SK-N-SH treated with all-trans-retinoic acid at 6 μM for 48 hours (cell line): Measurements from ENCODE around the gene TTC28.

Experiments used
- ATAC-seq: fragments of 200-7000 bp; cut with Tn5 transposase; 3 replicates; pipeline ENCODE4 v1.9.1; 2020; ENCODE audit warnings: mild to moderate bottlenecking, moderate library complexity
- ARNTL ChIP-seq: fragments of 450-650 bp; formaldehyde crosslinking; IDR thresholded peaks from 2 replicates; pipeline ENCODE4 v1.5.0; 2020; ENCODE audit warnings: low read depth, mild to moderate bottlenecking, moderate library complexity, borderline replicate concordance
- BACH2 ChIP-seq: fragments of 250-450 bp; sonication (Bioruptor Pico); IDR thresholded peaks from 2 replicates; pipeline ENCODE4 v1.9.0; 2021; ENCODE audit warnings: mild to moderate bottlenecking, borderline replicate concordance
- CSDC2 ChIP-seq: fragments of 250-450 bp; sonication (Bioruptor Pico); IDR thresholded peaks from 2 replicates; pipeline ENCODE4 v1.5.0; 2020; ENCODE audit warnings: mild to moderate bottlenecking, moderate library complexity
- CSRNP3 ChIP-seq: fragments of 250-450 bp; sonication (Bioruptor Pico); IDR thresholded peaks from 2 replicates; pipeline ENCODE4 v1.5.1; 2021; ENCODE audit warnings: mild to moderate bottlenecking, moderate library complexity
- ESRRG ChIP-seq: fragments of 250-450 bp; sonication (Bioruptor Pico); IDR thresholded peaks from 2 replicates; pipeline ENCODE4 v1.6.1; 2021; ENCODE audit warnings: mild to moderate bottlenecking
- ISL1 ChIP-seq: fragments of 250-450 bp; sonication (Bioruptor Pico); IDR thresholded peaks from 2 replicates; pipeline ENCODE4 v2.1.2; 2022; ENCODE audit warnings: mild to moderate bottlenecking, moderate library complexity
- OSR1 ChIP-seq: fragments of 250-450 bp; sonication (Bioruptor Pico); IDR thresholded peaks from 2 replicates; pipeline ENCODE4 v1.8.0; 2022; ENCODE audit warnings: moderate library complexity, mild to moderate bottlenecking, inconsistent platforms
- PPARA ChIP-seq: fragments of 250-450 bp; sonication (Bioruptor Pico); IDR thresholded peaks from 2 replicates; pipeline ENCODE4 v1.5.0; 2020; ENCODE audit warnings: mild to moderate bottlenecking, borderline replicate concordance
- RARB ChIP-seq: fragments of 250-450 bp; sonication (Bioruptor Pico); IDR thresholded peaks from 2 replicates; pipeline ENCODE4 v1.8.0; 2021; ENCODE audit warnings: mild to moderate bottlenecking, moderate library complexity
- TCF4 ChIP-seq: fragments of 250-450 bp; sonication (Bioruptor Pico); IDR thresholded peaks from 2 replicates; pipeline ENCODE4 v1.8.0; 2021; ENCODE audit warnings: mild to moderate bottlenecking, moderate library complexity, borderline replicate concordance
- TOX ChIP-seq: fragments of 250-450 bp; sonication (Bioruptor Pico); IDR thresholded peaks from 2 replicates; pipeline ENCODE4 v1.8.0; 2021; ENCODE audit warnings: mild to moderate bottlenecking, moderate library complexity, borderline replicate concordance
- ZC3H10 ChIP-seq: fragments of 250-450 bp; sonication (Bioruptor Pico); IDR thresholded peaks from 2 replicates; pipeline ENCODE4 v1.5.1; 2021; ENCODE audit warnings: mild to moderate bottlenecking, moderate library complexity
- ZNF565 ChIP-seq: fragments of 450-650 bp; formaldehyde crosslinking; conservative IDR thresholded peaks from 2 replicates; pipeline ENCODE4 v1.5.0; 2020; ENCODE audit warnings: low read depth, mild to moderate bottlenecking, moderate library complexity
- ZNF70 ChIP-seq: fragments of 450-650 bp; formaldehyde crosslinking; IDR thresholded peaks from 2 replicates; pipeline ENCODE4 v1.5.0; 2020; ENCODE audit warnings: mild to moderate bottlenecking, moderate library complexity
- ZNF8 ChIP-seq: fragments of 450-650 bp; formaldehyde crosslinking; IDR thresholded peaks from 2 replicates; pipeline ENCODE4 v1.5.0; 2020; ENCODE audit warnings: mild to moderate bottlenecking, moderate library complexity
- TF ChIP-seq, protein P1 (sequence below): fragments of 250-450 bp; sonication (Bioruptor Pico); IDR thresholded peaks from 2 replicates; pipeline ENCODE4 v1.8.0; 2021; ENCODE audit warnings: low read depth, mild to moderate bottlenecking, moderate library complexity, borderline replicate concordance
- TF ChIP-seq, protein P2 (sequence below): fragments of 250-450 bp; sonication (Bioruptor Pico); IDR thresholded peaks from 2 replicates; pipeline ENCODE4 v1.5.0; 2020; ENCODE audit warnings: mild to moderate bottlenecking, moderate library complexity
- TF ChIP-seq, protein P3 (sequence below): fragments of 250-450 bp; sonication (Bioruptor Pico); IDR thresholded peaks from 2 replicates; pipeline ENCODE4 v1.5.1; 2020; ENCODE audit warnings: low read depth, mild to moderate bottlenecking, moderate library complexity
- TF ChIP-seq, protein P4 (sequence below): fragments of 250-450 bp; sonication (Bioruptor Pico); IDR thresholded peaks from 2 replicates; pipeline ENCODE4 v1.8.0; 2020; ENCODE audit warnings: mild to moderate bottlenecking, moderate library complexity, borderline replicate concordance

The TTC28 gene

GRCh38 chr22:27993201-27993635 lies 686.4 kb downstream of the TTC28 start:
- no peak for ATAC-seq
- TF ChIP-seq ZNF70 (CRISPR knock-in tag) (no peak), TOX (CRISPR knock-in tag) (no peak), ESRRG (CRISPR knock-in tag) (no peak), CSDC2 (CRISPR knock-in tag) (no peak), ZNF8 (no peak), OSR1 (CRISPR knock-in tag) (no peak), ISL1 (CRISPR knock-in tag) (no peak), ZC3H10 (CRISPR knock-in tag) (no peak), ZNF565 (no peak), PPARA (CRISPR knock-in tag) (no peak)
- TF ChIP-seq, protein P1, sequence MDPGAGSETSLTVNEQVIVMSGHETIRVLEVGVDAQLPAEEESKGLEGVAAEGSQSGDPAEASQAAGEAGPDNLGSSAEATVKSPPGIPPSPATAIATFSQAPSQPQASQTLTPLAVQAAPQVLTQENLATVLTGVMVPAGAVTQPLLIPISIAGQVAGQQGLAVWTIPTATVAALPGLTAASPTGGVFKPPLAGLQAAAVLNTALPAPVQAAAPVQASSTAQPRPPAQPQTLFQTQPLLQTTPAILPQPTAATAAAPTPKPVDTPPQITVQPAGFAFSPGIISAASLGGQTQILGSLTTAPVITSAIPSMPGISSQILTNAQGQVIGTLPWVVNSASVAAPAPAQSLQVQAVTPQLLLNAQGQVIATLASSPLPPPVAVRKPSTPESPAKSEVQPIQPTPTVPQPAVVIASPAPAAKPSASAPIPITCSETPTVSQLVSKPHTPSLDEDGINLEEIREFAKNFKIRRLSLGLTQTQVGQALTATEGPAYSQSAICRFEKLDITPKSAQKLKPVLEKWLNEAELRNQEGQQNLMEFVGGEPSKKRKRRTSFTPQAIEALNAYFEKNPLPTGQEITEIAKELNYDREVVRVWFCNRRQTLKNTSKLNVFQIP (CRISPR knock-in tag) = no peak
- TF ChIP-seq, protein P2, sequence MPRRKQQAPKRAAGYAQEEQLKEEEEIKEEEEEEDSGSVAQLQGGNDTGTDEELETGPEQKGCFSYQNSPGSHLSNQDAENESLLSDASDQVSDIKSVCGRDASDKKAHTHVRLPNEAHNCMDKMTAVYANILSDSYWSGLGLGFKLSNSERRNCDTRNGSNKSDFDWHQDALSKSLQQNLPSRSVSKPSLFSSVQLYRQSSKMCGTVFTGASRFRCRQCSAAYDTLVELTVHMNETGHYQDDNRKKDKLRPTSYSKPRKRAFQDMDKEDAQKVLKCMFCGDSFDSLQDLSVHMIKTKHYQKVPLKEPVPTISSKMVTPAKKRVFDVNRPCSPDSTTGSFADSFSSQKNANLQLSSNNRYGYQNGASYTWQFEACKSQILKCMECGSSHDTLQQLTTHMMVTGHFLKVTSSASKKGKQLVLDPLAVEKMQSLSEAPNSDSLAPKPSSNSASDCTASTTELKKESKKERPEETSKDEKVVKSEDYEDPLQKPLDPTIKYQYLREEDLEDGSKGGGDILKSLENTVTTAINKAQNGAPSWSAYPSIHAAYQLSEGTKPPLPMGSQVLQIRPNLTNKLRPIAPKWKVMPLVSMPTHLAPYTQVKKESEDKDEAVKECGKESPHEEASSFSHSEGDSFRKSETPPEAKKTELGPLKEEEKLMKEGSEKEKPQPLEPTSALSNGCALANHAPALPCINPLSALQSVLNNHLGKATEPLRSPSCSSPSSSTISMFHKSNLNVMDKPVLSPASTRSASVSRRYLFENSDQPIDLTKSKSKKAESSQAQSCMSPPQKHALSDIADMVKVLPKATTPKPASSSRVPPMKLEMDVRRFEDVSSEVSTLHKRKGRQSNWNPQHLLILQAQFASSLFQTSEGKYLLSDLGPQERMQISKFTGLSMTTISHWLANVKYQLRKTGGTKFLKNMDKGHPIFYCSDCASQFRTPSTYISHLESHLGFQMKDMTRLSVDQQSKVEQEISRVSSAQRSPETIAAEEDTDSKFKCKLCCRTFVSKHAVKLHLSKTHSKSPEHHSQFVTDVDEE (CRISPR knock-in tag) = no peak
- TF ChIP-seq, protein P3, sequence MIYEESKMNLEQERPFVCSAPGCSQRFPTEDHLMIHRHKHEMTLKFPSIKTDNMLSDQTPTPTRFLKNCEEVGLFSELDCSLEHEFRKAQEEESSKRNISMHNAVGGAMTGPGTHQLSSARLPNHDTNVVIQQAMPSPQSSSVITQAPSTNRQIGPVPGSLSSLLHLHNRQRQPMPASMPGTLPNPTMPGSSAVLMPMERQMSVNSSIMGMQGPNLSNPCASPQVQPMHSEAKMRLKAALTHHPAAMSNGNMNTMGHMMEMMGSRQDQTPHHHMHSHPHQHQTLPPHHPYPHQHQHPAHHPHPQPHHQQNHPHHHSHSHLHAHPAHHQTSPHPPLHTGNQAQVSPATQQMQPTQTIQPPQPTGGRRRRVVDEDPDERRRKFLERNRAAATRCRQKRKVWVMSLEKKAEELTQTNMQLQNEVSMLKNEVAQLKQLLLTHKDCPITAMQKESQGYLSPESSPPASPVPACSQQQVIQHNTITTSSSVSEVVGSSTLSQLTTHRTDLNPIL (CRISPR knock-in tag) = no peak

GRCh38 chr22:27992294-27993165 lies 687.1 kb downstream of the TTC28 start:
- no peak for TF ChIP-seq ZNF70 (CRISPR knock-in tag)
- TF ChIP-seq ZC3H10 (CRISPR knock-in tag) = no peak
- TF ChIP-seq RARB (CRISPR knock-in tag) = no peak
- TF ChIP-seq, protein P2 (CRISPR knock-in tag) = no peak
- no peak for TF ChIP-seq CSRNP3 (CRISPR knock-in tag)
- TF ChIP-seq ZNF8 = no peak
- no peak for TF ChIP-seq TOX (CRISPR knock-in tag)
- no peak for TF ChIP-seq TCF4 (CRISPR knock-in tag)
- TF ChIP-seq ISL1 (CRISPR knock-in tag) = no peak
- no peak for TF ChIP-seq ARNTL
- TF ChIP-seq ZNF565 = no peak
- TF ChIP-seq, protein P4, sequence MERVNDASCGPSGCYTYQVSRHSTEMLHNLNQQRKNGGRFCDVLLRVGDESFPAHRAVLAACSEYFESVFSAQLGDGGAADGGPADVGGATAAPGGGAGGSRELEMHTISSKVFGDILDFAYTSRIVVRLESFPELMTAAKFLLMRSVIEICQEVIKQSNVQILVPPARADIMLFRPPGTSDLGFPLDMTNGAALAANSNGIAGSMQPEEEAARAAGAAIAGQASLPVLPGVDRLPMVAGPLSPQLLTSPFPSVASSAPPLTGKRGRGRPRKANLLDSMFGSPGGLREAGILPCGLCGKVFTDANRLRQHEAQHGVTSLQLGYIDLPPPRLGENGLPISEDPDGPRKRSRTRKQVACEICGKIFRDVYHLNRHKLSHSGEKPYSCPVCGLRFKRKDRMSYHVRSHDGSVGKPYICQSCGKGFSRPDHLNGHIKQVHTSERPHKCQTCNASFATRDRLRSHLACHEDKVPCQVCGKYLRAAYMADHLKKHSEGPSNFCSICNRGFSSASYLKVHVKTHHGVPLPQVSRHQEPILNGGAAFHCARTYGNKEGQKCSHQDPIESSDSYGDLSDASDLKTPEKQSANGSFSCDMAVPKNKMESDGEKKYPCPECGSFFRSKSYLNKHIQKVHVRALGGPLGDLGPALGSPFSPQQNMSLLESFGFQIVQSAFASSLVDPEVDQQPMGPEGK = no peak
- no peak for TF ChIP-seq BACH2 (CRISPR knock-in tag)
- no peak for ATAC-seq
